Astrocyte (in vitro differentiated cells and primary cell): ENCODE data around the gene PCDHGA1. TPM values are rescaled to one million over a fixed set of nuclear protein-coding genes. Genes with fewer than 3 reads are reported as not detected.

Experiments used
- DNase-seq: peaks from one replicate; pipeline ENCODE4 v3.0.0-alpha.2; 2010; ENCODE audit warnings: low read depth
- FAIRE-seq: peaks from 2 replicates; lab custom pipeline; 2011; peaks lifted over from hg19 to GRCh38; lab: Jason Lieb, UNC
- H2AFZ ChIP-seq: 2 replicates; pipeline ENCODE4 v1.6.0; 2012; ENCODE audit warnings: low read depth, low read length, inconsistent platforms
- H3K27ac ChIP-seq: 2 replicates; pipeline ENCODE4 v1.5.1; 2011; ENCODE audit warnings: low read depth, low read length, inconsistent platforms
- H3K27me3 ChIP-seq: 2 replicates; pipeline ENCODE4 v1.6.0; 2011; ENCODE audit warnings: low read length, inconsistent platforms; ENCODE audit not compliant: insufficient read depth
- H3K36me3 ChIP-seq: 2 replicates; pipeline ENCODE4 v1.5.1; 2011; ENCODE audit warnings: low read length, inconsistent platforms; ENCODE audit not compliant: insufficient read depth
- H3K4me1 ChIP-seq: 2 replicates; pipeline ENCODE4 v1.5.1; 2011; ENCODE audit warnings: low read length, inconsistent platforms; ENCODE audit not compliant: insufficient read depth
- H3K4me2 ChIP-seq: 2 replicates; pipeline ENCODE4 v1.6.0; 2012; ENCODE audit warnings: low read length, inconsistent platforms
- H3K4me3 ChIP-seq: 2 replicates; pipeline ENCODE4 v1.5.1; 2011; ENCODE audit warnings: low read depth, mild to moderate bottlenecking, low read length, inconsistent platforms; ENCODE audit not compliant: insufficient read depth
- H3K79me2 ChIP-seq: 2 replicates; pipeline ENCODE4 v1.6.0; 2012; ENCODE audit warnings: mild to moderate bottlenecking, low read length, inconsistent platforms; ENCODE audit not compliant: insufficient read depth
- H3K9ac ChIP-seq: 2 replicates; pipeline ENCODE4 v1.6.0; 2012; ENCODE audit warnings: mild to moderate bottlenecking, low read length, inconsistent platforms
- H3K9me3 ChIP-seq: 2 replicates; pipeline ENCODE4 v1.5.1; 2012; ENCODE audit warnings: low read depth, mild to moderate bottlenecking, low read length, inconsistent platforms; ENCODE audit not compliant: insufficient read depth
- H4K20me1 ChIP-seq: 2 replicates; pipeline ENCODE4 v1.6.0; 2012; ENCODE audit warnings: low read length, inconsistent platforms; ENCODE audit not compliant: insufficient read depth
- H3K27ac Mint-ChIP-seq: one replicate; pipeline ENCODE4 v1.8.0; 2021; ENCODE audit warnings: mild to moderate bottlenecking, mixed read lengths; ENCODE audit not compliant: unreplicated experiment
- H3K27me3 Mint-ChIP-seq: one replicate; pipeline ENCODE4 v1.8.0; 2021; ENCODE audit warnings: low read depth, mixed read lengths; ENCODE audit not compliant: unreplicated experiment
- H3K36me3 Mint-ChIP-seq: one replicate; pipeline ENCODE4 v1.8.0; 2021; ENCODE audit warnings: low read depth, mixed read lengths; ENCODE audit not compliant: unreplicated experiment
- H3K4me1 Mint-ChIP-seq: one replicate; pipeline ENCODE4 v1.8.0; 2021; ENCODE audit warnings: low read depth, mixed read lengths; ENCODE audit not compliant: unreplicated experiment
- H3K4me3 Mint-ChIP-seq: one replicate; pipeline ENCODE4 v1.8.0; 2021; ENCODE audit warnings: mild to moderate bottlenecking, moderate library complexity, mixed read lengths; ENCODE audit not compliant: unreplicated experiment
- H3K9me3 Mint-ChIP-seq: one replicate; pipeline ENCODE4 v1.8.0; 2021; ENCODE audit warnings: mild to moderate bottlenecking, mixed read lengths; ENCODE audit not compliant: unreplicated experiment
- EZH2 ChIP-seq: IDR thresholded peaks from 2 replicates; pipeline ENCODE4 v1.6.1; 2012; ENCODE audit warnings: mild to moderate bottlenecking, low read length, inconsistent platforms; ENCODE audit not compliant: insufficient read depth
- total RNA-seq: library from RNA; stranded (reverse); gene quantifications from 2 replicates; pipeline ENCODE4 v1.2.1, GENCODE V29; 2021
- TF ChIP-seq, protein P1 (sequence below): IDR thresholded peaks from 2 replicates; pipeline ENCODE4 v1.5.1; 2011; ENCODE audit warnings: low read depth, mild to moderate bottlenecking, inconsistent platforms, low read length, moderate library complexity; ENCODE audit not compliant: insufficient read depth

Gene PCDHGA1
- total RNA-seq, 1 donor from 2014 or later, result 0.27 TPM

- Histone ChIP-seq H3K27me3 (no peaks in the 10 kb centered on the region), H4K20me1 (no peaks in the 10 kb centered on the region), H3K9me3 (no peaks in the 10 kb centered on the region), H3K27ac (peak overlapping the region; percentile 91), H3K4me3 (peak overlapping the region; percentile 16), H3K4me1 (peaks cover 27% of the 10 kb centered on the region), H2AFZ (no peak overlapping the region), H3K36me3 (peaks cover 5% of the 10 kb centered on the region), H3K4me2 (peak overlapping the region; percentile 76), H3K79me2 (no peaks in the 10 kb centered on the region), H3K9ac (peak overlapping the region; percentile 85)
- no peaks in the 10 kb centered on the region for H3K9me3 Mint-ChIP-seq
- peak overlapping the region; percentile 88 for H3K27ac Mint-ChIP-seq
- peak overlapping the region; percentile 18 for H3K4me3 Mint-ChIP-seq
- H3K36me3 Mint-ChIP-seq, result peaks cover 6% of the 10 kb centered on the region
- TF ChIP-seq, protein P1, sequence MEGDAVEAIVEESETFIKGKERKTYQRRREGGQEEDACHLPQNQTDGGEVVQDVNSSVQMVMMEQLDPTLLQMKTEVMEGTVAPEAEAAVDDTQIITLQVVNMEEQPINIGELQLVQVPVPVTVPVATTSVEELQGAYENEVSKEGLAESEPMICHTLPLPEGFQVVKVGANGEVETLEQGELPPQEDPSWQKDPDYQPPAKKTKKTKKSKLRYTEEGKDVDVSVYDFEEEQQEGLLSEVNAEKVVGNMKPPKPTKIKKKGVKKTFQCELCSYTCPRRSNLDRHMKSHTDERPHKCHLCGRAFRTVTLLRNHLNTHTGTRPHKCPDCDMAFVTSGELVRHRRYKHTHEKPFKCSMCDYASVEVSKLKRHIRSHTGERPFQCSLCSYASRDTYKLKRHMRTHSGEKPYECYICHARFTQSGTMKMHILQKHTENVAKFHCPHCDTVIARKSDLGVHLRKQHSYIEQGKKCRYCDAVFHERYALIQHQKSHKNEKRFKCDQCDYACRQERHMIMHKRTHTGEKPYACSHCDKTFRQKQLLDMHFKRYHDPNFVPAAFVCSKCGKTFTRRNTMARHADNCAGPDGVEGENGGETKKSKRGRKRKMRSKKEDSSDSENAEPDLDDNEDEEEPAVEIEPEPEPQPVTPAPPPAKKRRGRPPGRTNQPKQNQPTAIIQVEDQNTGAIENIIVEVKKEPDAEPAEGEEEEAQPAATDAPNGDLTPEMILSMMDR, result no peak
- no peak for TF ChIP-seq EZH2
- FAIRE-seq (no peak), DNase-seq (peak; percentile 47)
- H3K4me1 Mint-ChIP-seq, result peaks cover 27% of the 10 kb centered on the region
- no peaks in the 10 kb centered on the region for H3K27me3 Mint-ChIP-seq
Observed at GRCh38 chr5:141560151-141560550, 229.8 kb downstream of the PCDHGA1 start.

DNA sequence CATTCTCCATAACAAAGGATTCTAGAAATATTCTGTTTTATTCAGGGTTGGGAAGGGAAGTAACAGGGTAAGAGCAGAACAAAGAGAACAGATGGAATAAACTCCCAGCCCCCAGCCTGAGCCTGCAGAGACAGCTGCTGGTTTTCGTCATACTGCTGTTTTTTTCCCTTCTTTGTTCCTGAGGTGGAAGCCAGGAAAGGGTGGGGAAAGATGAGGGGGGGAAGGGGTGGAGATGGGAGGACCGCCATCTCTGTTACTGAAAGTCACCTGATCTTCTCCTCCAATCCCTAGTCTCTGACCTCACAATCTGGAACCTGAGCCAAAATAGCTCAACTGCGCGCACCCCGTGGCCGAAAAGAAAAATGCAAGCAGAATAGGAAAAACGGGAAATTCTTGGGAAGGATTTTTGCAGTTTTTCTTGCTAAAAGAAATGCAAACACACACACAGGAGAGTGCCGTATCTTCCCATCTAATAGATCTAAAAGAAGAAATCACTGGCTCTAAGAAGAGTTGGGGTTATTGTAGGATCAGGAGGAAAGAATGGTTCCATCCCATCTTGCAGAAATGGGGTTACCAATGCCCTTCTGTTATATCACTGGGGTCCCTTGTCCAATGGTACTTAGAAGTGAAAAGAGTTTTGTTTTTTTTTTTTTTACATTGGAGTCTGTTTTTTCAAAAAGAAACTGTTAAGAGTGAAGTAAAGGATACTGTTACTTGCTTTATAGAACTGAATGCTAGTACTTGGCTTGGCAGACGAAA is 230.6 kb downstream of the PCDHGA1 start:
- H3K9me3 Mint-ChIP-seq, result no peaks in the 10 kb centered on the region
- H3K27me3 Mint-ChIP-seq, result no peaks in the 10 kb centered on the region
- H3K27ac Mint-ChIP-seq, result peak overlapping the region; percentile 88
- Histone ChIP-seq H3K27ac (peak overlapping the region; percentile 91), H3K36me3 (peaks cover 5% of the 10 kb centered on the region), H3K4me3 (peak overlapping the region; percentile 16), H3K9ac (peak overlapping the region; percentile 85), H4K20me1 (no peaks in the 10 kb centered on the region), H3K4me2 (peak overlapping the region; percentile 76), H3K79me2 (no peaks in the 10 kb centered on the region), H3K4me1 (peaks cover 27% of the 10 kb centered on the region), H3K27me3 (no peaks in the 10 kb centered on the region), H3K9me3 (no peaks in the 10 kb centered on the region), H2AFZ (peak overlapping the region; percentile 54)
- H3K4me3 Mint-ChIP-seq, result peak overlapping the region; percentile 9
- peaks cover 27% of the 10 kb centered on the region for H3K4me1 Mint-ChIP-seq
- no peak for TF ChIP-seq EZH2
- TF ChIP-seq, protein P1, result peak; percentile 75
- DNase-seq, result peak; percentile 96
- peaks cover 6% of the 10 kb centered on the region for H3K36me3 Mint-ChIP-seq
- peak; percentile 75 for FAIRE-seq

Other genes starting within 250 kb of the PCDHGA1 start
- gene PCDHB2, start 235.9 kb upstream of the PCDHGA1 start, total RNA-seq, result 44.3 and 50.7 TPM in 2 replicates
- 3.6 and 3.9 TPM in 2 replicates for gene PCDHB3, start 230.0 kb upstream of the PCDHGA1 start, total RNA-seq
- 1.0 and 1.1 TPM in 2 replicates for gene PCDHB4, start 208.7 kb upstream of the PCDHGA1 start, total RNA-seq
- 8.7 and 9.7 TPM in 2 replicates for gene PCDHB5, start 195.3 kb upstream of the PCDHGA1 start, total RNA-seq
- 0.50 and 0.70 TPM in 2 replicates for gene PCDHB6, start 180.5 kb upstream of the PCDHGA1 start, total RNA-seq
- gene PCDHB7, start 157.9 kb upstream of the PCDHGA1 start, total RNA-seq, result 0.79 and 1.0 TPM in 2 replicates
- 4.9 and 5.3 TPM in 2 replicates for gene PCDHB8, start 152.7 kb upstream of the PCDHGA1 start, total RNA-seq
- gene PCDHB16, start 148.1 kb upstream of the PCDHGA1 start, total RNA-seq, result 3.2 and 4.4 TPM in 2 replicates
- 3.6 and 5.3 TPM in 2 replicates for gene PCDHB9, start 143.4 kb upstream of the PCDHGA1 start, total RNA-seq
- 6.4 and 7.0 TPM in 2 replicates for gene PCDHB10, start 138.2 kb upstream of the PCDHGA1 start, total RNA-seq
- 2.1 TPM in 2 replicates for gene PCDHB11, start 130.9 kb upstream of the PCDHGA1 start, total RNA-seq
- gene PCDHB12, start 121.8 kb upstream of the PCDHGA1 start, total RNA-seq, result 0.87 and 1.2 TPM in 2 replicates
- 3.3 TPM in 2 replicates for gene PCDHB13, start 116.6 kb upstream of the PCDHGA1 start, total RNA-seq
- gene PCDHB14, start 107.2 kb upstream of the PCDHGA1 start, total RNA-seq, result 5.6 and 6.4 TPM in 2 replicates
- gene PCDHB15, start 85.1 kb upstream of the PCDHGA1 start, total RNA-seq, result 1.3 and 1.6 TPM in 2 replicates
- gene SLC25A2, start 26.5 kb upstream of the PCDHGA1 start, total RNA-seq, result 0.19 and 0.25 TPM in 2 replicates
- gene TAF7, start 9.7 kb upstream of the PCDHGA1 start, total RNA-seq, result 95.1 and 102 TPM in 2 replicates
- 0.14 and 0.17 TPM in 2 replicates for gene PCDHGA2, start 8.2 kb downstream of the PCDHGA1 start, total RNA-seq
- 0.14 and 0.17 TPM in 2 replicates for gene PCDHGA3, start 13.3 kb downstream of the PCDHGA1 start, total RNA-seq
- 1.0 and 1.5 TPM in 2 replicates for gene PCDHGB1, start 19.6 kb downstream of the PCDHGA1 start, total RNA-seq
- gene PCDHGA4, start 24.5 kb downstream of the PCDHGA1 start, total RNA-seq, result 0.48 and 0.50 TPM in 2 replicates
- 1.4 TPM in 2 replicates for gene PCDHGB2, start 29.5 kb downstream of the PCDHGA1 start, total RNA-seq
- gene PCDHGA5, start 33.6 kb downstream of the PCDHGA1 start, total RNA-seq, result 0.29 and 0.30 TPM in 2 replicates
- gene PCDHGB3, start 39.7 kb downstream of the PCDHGA1 start, total RNA-seq, result 0.10 and 0.14 TPM in 2 replicates
- gene PCDHGA6, start 43.4 kb downstream of the PCDHGA1 start, total RNA-seq, result 0.22 and 0.41 TPM in 2 replicates
- gene PCDHGA7, start 52.2 kb downstream of the PCDHGA1 start, total RNA-seq, result 0.57 and 0.62 TPM in 2 replicates
- gene PCDHGB4, start 57.2 kb downstream of the PCDHGA1 start, total RNA-seq, result 13.6 and 15.7 TPM in 2 replicates
- 1.0 and 1.2 TPM in 2 replicates for gene PCDHGA8, start 62.1 kb downstream of the PCDHGA1 start, total RNA-seq
- gene PCDHGB5, start 67.4 kb downstream of the PCDHGA1 start, total RNA-seq, result 1.1 and 2.1 TPM in 2 replicates
- 0.73 and 0.87 TPM in 2 replicates for gene PCDHGA9, start 72.3 kb downstream of the PCDHGA1 start, total RNA-seq
- gene PCDHGB6, start 77.5 kb downstream of the PCDHGA1 start, total RNA-seq, result 18.4 and 19.9 TPM in 2 replicates
- 34.0 and 41.6 TPM in 2 replicates for gene PCDHGA10, start 82.5 kb downstream of the PCDHGA1 start, total RNA-seq
- gene PCDHGB7, start 87.2 kb downstream of the PCDHGA1 start, total RNA-seq, result 22.4 and 26.1 TPM in 2 replicates
- 5.3 and 5.8 TPM in 2 replicates for gene PCDHGA11, start 90.5 kb downstream of the PCDHGA1 start, total RNA-seq
- gene PCDHGA12, start 100.0 kb downstream of the PCDHGA1 start, total RNA-seq, result 1.2 and 1.6 TPM in 2 replicates
- gene PCDHGC3, start 145.5 kb downstream of the PCDHGA1 start, total RNA-seq, result 84.7 and 100.0 TPM in 2 replicates
- 6.6 and 7.4 TPM in 2 replicates for gene PCDHGC4, start 154.5 kb downstream of the PCDHGA1 start, total RNA-seq
- gene PCDHGC5, start 158.6 kb downstream of the PCDHGA1 start, total RNA-seq, result 7.7 and 10.9 TPM in 2 replicates